GM23338 (cell line): ENCODE data around the gene OR10Z1.

Experiments used
- EZH2 ChIP-seq: fragments of 200-600 bp; sonication (generic); IDR thresholded peaks from one replicate; pipeline ENCODE4 v1.8.0; 2017; ENCODE audit warnings: antibody characterized with exemption, mild to moderate bottlenecking, low read depth; ENCODE audit not compliant: unreplicated experiment
- EZH2phosphoT487 ChIP-seq: fragments of 200-600 bp; sonication (generic); IDR thresholded peaks from one replicate; pipeline ENCODE4 v1.8.1; 2018; ENCODE audit warnings: antibody characterized with exemption; ENCODE audit not compliant: unreplicated experiment
- TF ChIP-seq, protein P1 (sequence below), 2 experiments: fragments of 200-600 bp in 1 of 2; sonication (generic) in 1 of 2; conservative IDR thresholded peaks; 2 replicates each; pipeline versions ENCODE4 v1.5.1 to v1.6.1; 2016 to 2017; ENCODE audit warnings: antibody characterized with exemption in 2 of 2, low read depth in 2 of 2, mild to moderate bottlenecking in 2 of 2, moderate library complexity in 1 of 2

DNA sequence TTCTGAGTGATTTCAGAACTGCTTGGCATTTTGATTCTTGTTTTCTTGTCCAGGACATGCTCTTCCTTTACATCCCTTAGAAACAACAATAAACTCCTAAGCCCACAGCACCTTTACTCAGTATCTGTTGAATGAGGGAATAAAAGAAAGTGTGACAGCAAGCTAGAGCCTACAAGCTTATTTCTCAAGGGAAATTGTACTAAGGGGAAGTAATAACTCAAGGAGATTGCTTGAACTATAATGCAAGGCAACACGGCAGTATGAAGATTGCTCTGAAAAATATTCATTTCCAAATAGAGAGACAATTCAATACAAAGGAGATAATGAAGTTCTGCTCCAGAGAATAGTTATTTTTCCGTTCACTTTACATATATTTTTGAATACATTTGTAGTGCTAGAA lies 41.2 kb upstream of the OR10Z1 start:
- TF ChIP-seq EZH2phosphoT487: no peak
- TF ChIP-seq, protein P1, sequence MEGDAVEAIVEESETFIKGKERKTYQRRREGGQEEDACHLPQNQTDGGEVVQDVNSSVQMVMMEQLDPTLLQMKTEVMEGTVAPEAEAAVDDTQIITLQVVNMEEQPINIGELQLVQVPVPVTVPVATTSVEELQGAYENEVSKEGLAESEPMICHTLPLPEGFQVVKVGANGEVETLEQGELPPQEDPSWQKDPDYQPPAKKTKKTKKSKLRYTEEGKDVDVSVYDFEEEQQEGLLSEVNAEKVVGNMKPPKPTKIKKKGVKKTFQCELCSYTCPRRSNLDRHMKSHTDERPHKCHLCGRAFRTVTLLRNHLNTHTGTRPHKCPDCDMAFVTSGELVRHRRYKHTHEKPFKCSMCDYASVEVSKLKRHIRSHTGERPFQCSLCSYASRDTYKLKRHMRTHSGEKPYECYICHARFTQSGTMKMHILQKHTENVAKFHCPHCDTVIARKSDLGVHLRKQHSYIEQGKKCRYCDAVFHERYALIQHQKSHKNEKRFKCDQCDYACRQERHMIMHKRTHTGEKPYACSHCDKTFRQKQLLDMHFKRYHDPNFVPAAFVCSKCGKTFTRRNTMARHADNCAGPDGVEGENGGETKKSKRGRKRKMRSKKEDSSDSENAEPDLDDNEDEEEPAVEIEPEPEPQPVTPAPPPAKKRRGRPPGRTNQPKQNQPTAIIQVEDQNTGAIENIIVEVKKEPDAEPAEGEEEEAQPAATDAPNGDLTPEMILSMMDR (conservative IDR thresholded peaks at IDR 0.05; ENCODE audit: low read depth in 2 of 2): no peak
- TF ChIP-seq EZH2: no peak
